ENCODE data around the gene FAM180B. TPM values are rescaled to one million over a fixed set of nuclear protein-coding genes. Genes with fewer than 3 reads are reported as not detected.

Gene FAM180B
- total and polyA plus RNA-seq, 10 of the 15 experiments (the other 5 are each of a cell fraction or from before 2014, with no cell fraction given): 0.04 to 0.34 TPM; not detected in 8

DNA sequence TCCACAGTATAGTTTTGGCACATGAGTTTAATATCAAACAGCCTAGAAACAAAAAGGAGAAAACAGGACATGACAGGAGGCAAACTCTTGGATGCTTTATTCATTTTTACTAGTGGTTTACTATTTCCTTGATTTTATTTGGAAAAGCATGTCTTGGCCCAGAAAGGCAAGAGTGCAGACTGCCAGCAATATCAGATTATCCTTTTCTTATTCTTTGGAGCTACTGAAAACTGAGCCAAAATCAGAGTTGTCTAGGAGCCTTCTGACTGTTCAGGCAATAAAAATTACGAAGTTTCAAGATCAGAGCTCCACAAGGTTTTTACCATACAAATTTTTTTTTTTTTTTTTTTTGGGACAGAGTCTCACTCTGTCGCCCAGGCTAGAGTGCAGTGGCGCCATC is 49.6 kb upstream of the FAM180B start (continued):
- TF ChIP-seq E4F1 (IDR thresholded peaks at IDR 0.05; ENCODE audit: borderline replicate concordance, partially characterized antibody): no peak

DNA sequence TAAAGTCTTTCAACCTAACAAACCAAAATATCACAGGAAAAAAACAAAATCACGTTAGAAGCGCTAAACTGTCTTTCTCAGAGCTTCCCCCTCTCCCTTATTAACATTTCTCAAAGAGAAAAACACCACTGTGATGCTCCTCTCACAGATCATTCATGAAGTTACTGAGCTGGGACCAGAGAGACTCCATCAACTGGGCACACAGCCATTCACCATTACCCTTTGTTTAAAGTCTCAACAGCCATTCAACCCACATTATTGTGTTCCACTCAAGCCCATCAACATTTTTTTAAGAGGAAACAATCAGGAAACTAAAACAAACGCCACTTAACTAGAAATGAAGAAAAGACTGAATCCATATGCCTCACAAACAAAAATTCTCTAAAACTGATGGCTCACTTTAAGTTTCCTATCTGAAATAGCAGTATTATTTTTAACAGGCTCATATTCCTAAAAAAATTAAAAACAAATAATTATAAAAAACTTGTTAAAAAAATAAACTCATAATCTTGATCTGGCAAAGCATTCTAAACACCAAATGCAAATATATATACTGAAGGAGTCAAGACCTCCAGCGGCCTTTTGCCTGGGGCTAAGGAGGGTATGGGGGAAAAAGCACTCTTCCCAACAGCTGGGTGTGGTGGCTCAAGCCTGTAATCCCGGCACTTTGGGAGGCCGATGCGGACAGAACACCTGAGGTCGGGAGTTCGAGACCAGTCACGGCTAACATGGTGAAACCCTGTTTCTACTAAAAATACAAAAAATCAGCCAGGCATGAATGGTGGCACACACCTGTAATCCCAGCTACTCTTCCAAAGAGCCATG is 47.5 kb upstream of the FAM180B start:
- SMC1A ChIA-PET (ENCODE audit: uncharacterized antibody, unreplicated experiment): interaction anchor here (0.5 to 7.2 kb wide), 10 partner anchors 7 to 60 kb away, joined by 3 to 42 read pairs (median 4); no protein-coding TSS in a partner anchor
- H3K4me1 ChIP-seq (ENCODE audit: control insufficient read depth, insufficient read depth, low read length): peaks cover 8% of the 10 kb centered on the region
- peaks cover 86% of the 10 kb centered on the region for H3K79me2 ChIP-seq (ENCODE audit: control insufficient read depth, insufficient read depth, low read length)
- no peaks in the 10 kb centered on the region for H3K27me3 ChIP-seq (replicated peaks in 1 of 2; ENCODE audit: control insufficient read depth in 2 of 2, insufficient read depth in 2 of 2, low read length in 1 of 2)
- H3K36me3 ChIP-seq (ENCODE audit: control insufficient read depth in 2 of 2, insufficient read depth in 2 of 2, low read length in 1 of 2): peaks cover 2 to 7% of the 10 kb centered on the region in 2 experiments; a peak in 2 of 4 replicates
- no peak overlapping the region for H2AFZ ChIP-seq (ENCODE audit: control insufficient read depth, low read depth, low read length)
- DNase-seq (ENCODE audit: low read depth, low spot score): no peak
- intact Hi-C loops (cut with micrococcal nuclease; ENCODE audit: unreplicated experiment): no loop called here
- no peak for TF ChIP-seq SREBF1 (IDR thresholded peaks at IDR 0.05; ENCODE audit: low read length)
- TF ChIP-seq ZNF687 (IDR thresholded peaks at IDR 0.05): no peak
- TF ChIP-seq NR2F1 (conservative IDR thresholded peaks at IDR 0.05): no peak
- H3K27ac ChIP-seq (ENCODE audit: control insufficient read depth, insufficient read depth): no peak overlapping the region
- in situ Hi-C loops (cut with MboI): no loop called here
- no peaks in the 10 kb centered on the region for H3K9me3 ChIP-seq (replicated peaks; ENCODE audit: control insufficient read depth, insufficient read depth, low read length)
- H3K4me3 ChIP-seq: no peak overlapping the region
- no peak for FAIRE-seq
- CTCF ChIA-PET: interaction anchor here (1.1 to 3.3 kb wide), 5 partner anchors 9 to 78 kb away, joined by 3 to 15 read pairs (median 4); no protein-coding TSS in a partner anchor
- POLR2A ChIA-PET: interaction anchor here (0.8 to 2.2 kb wide), 5 partner anchors 12 to 40 kb away, joined by 3 to 8 read pairs (median 6); no protein-coding TSS in a partner anchor
- 79% methylated on average over 10 of the region's 10 CpGs for WGBS (ENCODE audit: insufficient coverage, insufficient replicate concordance, low lambda C conversion rate, missing lambda C conversion rate)
- H3K9ac ChIP-seq (ENCODE audit: control insufficient read depth, insufficient read depth, low read length): no peak overlapping the region
- H3K4me2 ChIP-seq (ENCODE audit: control insufficient read depth, insufficient read depth): no peak overlapping the region
- TSS peak; percentile 23 for BruUV-seq (replicated peaks)
- RAD21 ChIA-PET (ENCODE audit: unreplicated experiment): interaction anchor here (1.1 kb wide), 1 partner anchor 25 kb away, joined by 3 read pairs; no protein-coding TSS in a partner anchor
- no peak for ATAC-seq
- H4K20me1 ChIP-seq (ENCODE audit: control insufficient read depth, insufficient read depth): peaks cover 13% of the 10 kb centered on the region

Data from GM12878 (cell line).